Measurements from ENCODE around the gene RFPL1. TPM values are rescaled to one million over a fixed set of nuclear protein-coding genes. Genes with fewer than 3 reads are reported as not detected.

The RFPL1 gene
- total RNA-seq, 1 experiment from 2014 or later = not detected

- intact Hi-C loops (cut with micrococcal nuclease; ENCODE audit: unreplicated experiment) = no loop called here
- no peaks in the 10 kb centered on the region for H3K9me3 Mint-ChIP-seq (ENCODE audit: low read depth, unreplicated experiment)
- no peaks in the 10 kb centered on the region for H3K4me1 Mint-ChIP-seq (ENCODE audit: low read depth, unreplicated experiment)
- peaks cover 47% of the 10 kb centered on the region for H3K27me3 Mint-ChIP-seq (ENCODE audit: unreplicated experiment)
- TF ChIP-seq CTCF (IDR thresholded peaks at IDR 0.05; ENCODE audit: unreplicated experiment) = no peak
- BruUV-seq (replicated peaks) = no TSS peak
- CTCF ChIA-PET = interaction anchor here (0.6 kb wide), 1 partner anchor 65 kb away, joined by 3 read pairs; no protein-coding TSS in a partner anchor
- no peak for DNase-seq
- H3K4me3 Mint-ChIP-seq (ENCODE audit: low read depth, unreplicated experiment) = no peak overlapping the region
- H3K36me3 Mint-ChIP-seq (ENCODE audit: insufficient read depth, unreplicated experiment) = no peaks in the 10 kb centered on the region
- H3K27ac Mint-ChIP-seq (ENCODE audit: unreplicated experiment) = no peak overlapping the region
Measured at GRCh38 chr22:29427176-29427760, 11.1 kb upstream of the RFPL1 start.

- Mint-ChIP-seq H3K27me3 (ENCODE audit: unreplicated experiment) (peaks cover 88% of the 10 kb centered on the region), H3K27ac (ENCODE audit: unreplicated experiment) (no peak overlapping the region), H3K36me3 (ENCODE audit: insufficient read depth, unreplicated experiment) (no peaks in the 10 kb centered on the region), H3K9me3 (ENCODE audit: low read depth, unreplicated experiment) (no peaks in the 10 kb centered on the region), H3K4me1 (ENCODE audit: low read depth, unreplicated experiment) (no peaks in the 10 kb centered on the region), H3K4me3 (ENCODE audit: low read depth, unreplicated experiment) (no peak overlapping the region)
- intact Hi-C loops (cut with micrococcal nuclease; ENCODE audit: unreplicated experiment) = no loop called here
- no peak for TF ChIP-seq CTCF (IDR thresholded peaks at IDR 0.05; ENCODE audit: unreplicated experiment)
- no TSS peak for BruUV-seq (replicated peaks)
- DNase-seq = no peak
- CTCF ChIA-PET = no interaction called here
Measured at GRCh38 chr22:29431986-29432385, 6.4 kb upstream of the RFPL1 start.

GRCh38 chr22:29433856-29434255 lies 4.5 kb upstream of the RFPL1 start:
- no TSS peak for BruUV-seq (replicated peaks)
- no peak for TF ChIP-seq CTCF (IDR thresholded peaks at IDR 0.05; ENCODE audit: unreplicated experiment)
- Mint-ChIP-seq H3K27me3 (ENCODE audit: unreplicated experiment) (peaks cover 71% of the 10 kb centered on the region), H3K27ac (ENCODE audit: unreplicated experiment) (no peak overlapping the region), H3K4me3 (ENCODE audit: low read depth, unreplicated experiment) (no peak overlapping the region), H3K9me3 (ENCODE audit: low read depth, unreplicated experiment) (no peaks in the 10 kb centered on the region), H3K36me3 (ENCODE audit: insufficient read depth, unreplicated experiment) (no peaks in the 10 kb centered on the region), H3K4me1 (ENCODE audit: low read depth, unreplicated experiment) (no peaks in the 10 kb centered on the region)
- CTCF ChIA-PET = no interaction called here
- intact Hi-C loops (cut with micrococcal nuclease; ENCODE audit: unreplicated experiment) = no loop called here
- DNase-seq = no peak

GRCh38 chr22:29434288-29434687 lies 4.1 kb upstream of the RFPL1 start:
- no peak for DNase-seq
- intact Hi-C loops (cut with micrococcal nuclease; ENCODE audit: unreplicated experiment) = no loop called here
- H3K36me3 Mint-ChIP-seq (ENCODE audit: insufficient read depth, unreplicated experiment) = no peaks in the 10 kb centered on the region
- no peaks in the 10 kb centered on the region for H3K4me1 Mint-ChIP-seq (ENCODE audit: low read depth, unreplicated experiment)
- H3K27ac Mint-ChIP-seq (ENCODE audit: unreplicated experiment) = no peak overlapping the region
- H3K27me3 Mint-ChIP-seq (ENCODE audit: unreplicated experiment) = peaks cover 67% of the 10 kb centered on the region
- H3K9me3 Mint-ChIP-seq (ENCODE audit: low read depth, unreplicated experiment) = no peaks in the 10 kb centered on the region
- no peak overlapping the region for H3K4me3 Mint-ChIP-seq (ENCODE audit: low read depth, unreplicated experiment)
- BruUV-seq (replicated peaks) = no TSS peak
- CTCF ChIA-PET = no interaction called here
- TF ChIP-seq CTCF (IDR thresholded peaks at IDR 0.05; ENCODE audit: unreplicated experiment) = no peak

Measured in Calu3 (cell line).